HG03103 (cell line): ENCODE results near the gene WNT7A.

Experiments
- ATAC-seq: cut with Tn5 transposase; IDR thresholded peaks from one replicate; pipeline ENCODE4 v1.9.1; 2021; ENCODE audit warnings: low read depth; ENCODE audit not compliant: unreplicated experiment

The WNT7A gene

DNA sequence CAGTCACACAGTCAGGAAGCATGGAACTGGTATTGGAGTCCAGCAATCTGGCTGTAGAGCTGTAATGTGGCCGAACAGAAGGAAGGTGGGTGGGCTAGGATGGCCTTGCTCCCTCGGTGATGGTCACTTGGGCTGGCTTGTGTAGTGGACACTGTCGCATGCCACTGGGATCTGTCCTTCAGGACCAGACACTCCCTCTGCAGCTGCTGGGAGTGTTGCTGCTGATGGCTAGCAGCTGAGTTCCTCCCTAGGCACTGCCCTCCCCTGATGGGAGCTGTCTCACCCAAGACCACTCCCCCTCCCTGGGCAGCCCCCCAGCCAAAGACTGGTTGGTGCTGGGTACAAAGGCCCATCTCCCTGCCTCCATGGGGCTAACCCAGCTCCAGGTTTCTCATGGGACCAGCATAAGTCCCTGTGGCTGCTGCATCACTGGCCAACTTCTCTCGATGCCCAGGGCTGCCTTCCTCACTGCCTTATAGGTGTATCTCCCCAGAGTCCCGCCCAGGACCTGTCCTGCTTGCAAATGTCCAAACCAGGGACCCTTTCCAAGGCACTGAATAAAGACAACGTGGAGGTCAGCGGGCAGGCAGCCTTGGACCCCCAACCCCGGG, 48.4 kb downstream of the WNT7A start:
- ATAC-seq = no peak

- ATAC-seq = no peak
Measured at GRCh38 chr3:13829311-13829710, 50.6 kb downstream of the WNT7A start.

- no peak for ATAC-seq
Measured at GRCh38 chr3:13828501-13829265, 51.2 kb downstream of the WNT7A start.

- ATAC-seq = no peak
Measured at GRCh38 chr3:13827699-13828098, 52.2 kb downstream of the WNT7A start.

DNA sequence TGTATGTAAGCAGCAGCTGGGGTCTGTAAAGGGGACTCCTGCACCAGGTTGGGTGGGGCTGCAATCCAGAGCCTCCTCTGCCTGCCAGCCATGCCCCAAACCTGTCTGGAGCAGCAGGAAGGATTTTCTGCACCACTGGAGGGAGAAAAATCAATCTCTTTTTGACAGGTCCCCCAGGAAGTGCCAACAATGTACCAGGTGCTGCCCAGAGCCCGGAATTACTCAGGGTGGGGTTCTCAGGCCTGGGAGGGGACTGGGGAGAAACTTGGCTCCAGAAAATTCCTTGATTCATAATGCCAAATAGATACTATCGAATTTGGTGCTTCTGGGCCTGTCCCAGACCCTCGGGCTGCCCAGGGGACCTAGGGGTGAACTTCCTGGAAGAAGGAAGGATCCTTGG, 52.6 kb downstream of the WNT7A start:
- ATAC-seq = no peak

GRCh38 chr3:13826672-13827071, 53.2 kb downstream of the WNT7A start:
- no peak for ATAC-seq

GRCh38 chr3:13825821-13826220, 54.0 kb downstream of the WNT7A start:
- no peak for ATAC-seq

GRCh38 chr3:13825311-13825579, 54.6 kb downstream of the WNT7A start:
- ATAC-seq = no peak

- no peak for ATAC-seq
Measured at GRCh38 chr3:13824521-13825310, 55.2 kb downstream of the WNT7A start.

GRCh38 chr3:13823692-13824091, 56.2 kb downstream of the WNT7A start:
- ATAC-seq = no peak

DNA sequence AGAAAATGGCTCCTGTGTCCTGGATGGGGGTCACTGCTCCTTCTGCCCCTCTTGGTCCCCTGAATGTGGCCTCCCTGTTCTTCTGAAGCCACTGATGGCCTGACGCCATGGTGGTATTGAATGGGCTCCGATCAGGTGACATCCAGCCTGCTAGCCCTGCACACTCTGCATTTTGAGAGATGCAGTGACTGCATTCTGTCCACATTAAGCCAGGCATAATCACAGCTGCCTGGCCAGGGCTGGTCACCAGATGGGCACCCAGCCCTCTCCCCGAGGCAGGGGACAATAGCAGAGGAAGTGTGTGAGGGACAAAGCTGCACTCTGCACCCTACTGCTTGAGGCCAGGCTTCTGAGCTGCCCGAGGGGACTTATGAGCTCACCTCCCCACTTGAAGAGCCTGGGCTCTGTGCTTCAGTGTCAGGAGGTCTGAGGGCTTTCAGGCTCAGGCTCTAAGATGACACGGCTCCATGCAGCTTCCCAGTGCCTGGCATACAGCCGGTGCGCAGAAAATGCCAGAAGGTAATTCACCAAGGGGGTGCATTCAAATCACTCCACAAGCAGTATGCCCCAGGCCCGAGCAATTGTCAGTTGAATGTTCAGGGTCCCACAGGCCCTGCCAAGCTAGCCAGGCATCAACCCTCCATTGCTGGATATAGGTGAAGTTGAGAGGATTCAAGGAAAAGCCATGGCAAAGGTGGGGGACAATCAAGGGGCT, 56.8 kb downstream of the WNT7A start:
- no peak for ATAC-seq

- no peak for ATAC-seq
Measured at GRCh38 chr3:13822042-13822441, 57.8 kb downstream of the WNT7A start.

GRCh38 chr3:13821126-13821525, 58.7 kb downstream of the WNT7A start:
- ATAC-seq = no peak

DNA sequence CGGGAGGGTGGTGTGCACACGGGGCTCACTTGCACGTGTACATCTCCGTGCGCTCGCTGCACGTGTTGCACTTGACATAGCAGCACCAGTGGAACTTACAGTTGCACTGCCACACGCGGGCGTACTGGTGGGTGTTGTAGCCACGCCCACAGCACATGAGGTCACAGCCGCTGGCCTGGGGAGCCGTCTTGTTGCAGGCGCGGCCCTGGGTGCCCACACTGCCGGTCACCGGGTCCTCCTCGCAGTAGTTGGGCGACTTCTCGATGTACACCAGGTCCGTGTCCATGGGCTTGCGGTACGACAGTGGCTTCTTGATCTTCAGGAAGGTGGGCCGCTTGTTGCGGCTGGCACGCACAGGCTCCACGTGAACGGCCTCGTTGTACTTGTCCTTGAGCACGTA, 61.0 kb downstream of the WNT7A start:
- ATAC-seq = no peak

DNA sequence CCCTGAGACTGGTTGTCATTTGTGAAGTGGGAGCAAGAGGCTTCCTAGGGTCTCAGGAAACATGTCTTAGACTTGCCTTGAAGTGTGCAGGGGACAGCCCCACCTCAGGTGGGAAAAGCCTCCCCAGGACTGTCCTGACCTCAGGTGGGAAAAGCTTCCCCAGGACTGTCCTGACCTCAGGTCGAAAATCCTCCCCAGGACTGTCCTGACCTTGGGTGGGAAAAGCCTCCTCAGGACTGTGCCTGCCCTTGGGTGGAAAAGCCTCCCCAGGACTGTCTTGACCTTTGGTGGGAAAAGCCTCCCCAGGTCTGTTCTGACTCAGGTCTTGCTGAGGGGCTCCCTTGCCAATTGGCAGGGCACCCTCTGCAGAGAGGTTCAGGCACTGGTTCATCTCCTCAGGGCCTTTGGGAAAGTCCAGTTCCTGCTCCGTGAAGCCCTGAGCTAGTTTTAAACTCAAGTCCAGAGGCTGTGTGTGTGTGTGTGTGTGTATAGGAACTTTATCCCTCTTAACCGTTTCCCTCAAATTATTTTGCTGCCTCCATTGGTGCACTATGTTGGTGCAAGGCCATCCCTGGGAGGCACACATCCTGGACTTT, 64.7 kb downstream of the WNT7A start:
- no peak for ATAC-seq

- ATAC-seq = no peak
Measured at GRCh38 chr3:13812034-13812471, 67.8 kb downstream of the WNT7A start.

DNA sequence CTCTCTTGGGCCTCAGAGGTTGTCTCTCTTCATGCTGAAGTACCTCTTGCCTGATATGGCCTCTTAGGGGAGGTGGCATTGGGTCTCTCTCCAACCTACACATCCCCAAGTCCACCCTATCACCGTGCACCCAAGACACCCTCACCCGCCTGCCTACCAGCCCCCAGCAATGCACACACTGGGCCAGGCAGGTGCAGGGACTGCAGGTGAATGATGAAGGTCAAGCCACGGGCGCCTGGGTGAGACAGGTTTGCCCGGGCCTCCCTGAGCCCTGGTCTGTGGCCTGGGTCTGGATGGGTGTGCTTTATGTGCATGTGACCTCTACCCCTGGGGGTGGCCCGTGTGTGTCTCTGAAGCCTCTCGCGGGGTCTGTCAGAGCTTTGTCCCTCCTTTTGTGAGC, 68.3 kb downstream of the WNT7A start:
- no peak for ATAC-seq

DNA sequence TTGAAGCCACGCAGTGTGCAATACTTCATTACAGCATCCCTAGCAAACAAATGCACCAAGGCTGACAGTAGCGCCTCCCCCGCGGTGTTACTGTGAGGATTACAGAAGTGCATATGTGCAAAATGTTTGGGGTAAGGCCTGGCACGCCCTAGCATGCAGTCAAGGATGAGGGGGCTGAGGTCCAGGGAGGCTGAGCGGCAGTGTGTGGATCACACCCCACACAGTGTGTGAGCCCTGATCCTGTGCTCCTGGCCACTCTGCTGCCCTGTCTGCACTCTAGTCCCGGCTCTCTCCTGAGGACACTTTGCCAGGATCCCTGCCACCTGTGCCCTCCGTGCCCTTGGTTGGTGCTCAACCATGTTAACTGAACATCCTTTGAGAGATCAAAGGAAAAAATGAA, 71.3 kb downstream of the WNT7A start:
- ATAC-seq = no peak

- ATAC-seq = no peak
Measured at GRCh38 chr3:13801361-13802204, 78.3 kb downstream of the WNT7A start.

- ATAC-seq = no peak
Measured at GRCh38 chr3:13800064-13800463, 79.8 kb downstream of the WNT7A start.
